HG03060 (cell line): Measurements from ENCODE around the gene MYPN.

ENCODE experiments used
- ATAC-seq: cut with Tn5 transposase; IDR thresholded peaks from one replicate; pipeline ENCODE4 v1.9.1; 2021; ENCODE audit warnings: low read depth, moderate number of reproducible peaks; ENCODE audit not compliant: unreplicated experiment

MYPN gene

DNA sequence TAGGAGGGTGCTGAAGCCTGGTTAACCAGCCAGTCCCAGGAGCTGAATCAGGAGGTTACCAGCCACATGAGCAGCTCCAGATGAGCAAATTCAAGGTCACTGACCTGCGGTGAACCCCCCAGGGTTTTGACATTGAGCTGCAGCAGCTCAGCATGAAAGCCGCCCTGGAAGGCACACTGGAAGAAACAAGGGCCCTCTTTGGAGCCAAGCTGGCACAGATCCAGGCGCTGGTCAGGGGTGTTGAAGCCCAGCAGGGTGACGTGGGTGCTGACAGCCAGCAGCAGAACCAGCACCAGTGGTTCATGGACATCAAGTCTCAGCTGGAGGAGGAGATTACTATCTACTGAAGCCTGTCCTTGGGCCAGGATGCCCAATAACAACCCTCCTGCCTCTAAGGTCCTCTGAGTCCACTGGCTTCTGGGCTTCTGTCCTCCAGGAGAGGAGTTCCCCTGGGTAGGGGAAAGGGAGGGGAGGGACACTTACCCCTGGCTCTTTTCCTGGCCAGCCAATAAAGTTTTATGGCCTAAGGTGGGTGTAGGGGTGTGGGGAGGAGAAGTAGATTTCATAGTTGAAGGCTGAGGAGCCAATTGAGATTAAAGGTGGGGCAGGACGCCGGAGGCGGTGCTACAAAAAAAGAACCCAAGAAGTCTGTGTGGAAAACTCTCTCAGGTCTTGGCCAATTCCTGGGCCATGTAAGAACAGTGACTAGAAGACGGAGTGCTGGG lies 152.0 kb downstream of the MYPN start:
- no peak for ATAC-seq
